Measurements from ENCODE around the gene BCAM. TPM values are rescaled to one million over a fixed set of nuclear protein-coding genes. Genes with fewer than 3 reads are reported as not detected.

Gene BCAM
- total and polyA plus RNA-seq, 2 experiments from 2014 or later = 34.7 to 77.1 TPM

- H3K4me1 ChIP-seq (ENCODE audit: insufficient read depth) = no peaks in the 10 kb centered on the region
- H3K9me2 ChIP-seq (replicated peaks; ENCODE audit: insufficient read depth) = no peaks in the 10 kb centered on the region
- H4K20me1 ChIP-seq (ENCODE audit: insufficient read depth, poor library complexity, severe bottlenecking) = no peaks in the 10 kb centered on the region
- no peak for TF ChIP-seq EZH2phosphoT487 (IDR thresholded peaks at IDR 0.05; ENCODE audit: low read depth, severe bottlenecking, unreplicated experiment)
- no peak for TF ChIP-seq EZH2 (IDR thresholded peaks at IDR 0.05; ENCODE audit: borderline replicate concordance)
- TF ChIP-seq CTCF (IDR thresholded peaks at IDR 0.05; ENCODE audit: poor library complexity) = no peak
- no peaks in the 10 kb centered on the region for H3K36me3 ChIP-seq (replicated peaks; ENCODE audit: insufficient read depth, low read depth)
- no peak for DNase-seq (ENCODE audit: low spot score)
- no peaks in the 10 kb centered on the region for H3K9me3 ChIP-seq (ENCODE audit: low read depth)
- H3K4me2 ChIP-seq = no peak overlapping the region
- no peak overlapping the region for H2AFZ ChIP-seq
- H3K4me3 ChIP-seq = no peak overlapping the region
- no peaks in the 10 kb centered on the region for H3K27me3 ChIP-seq
- no peaks in the 10 kb centered on the region for H3K79me2 ChIP-seq
- no peak overlapping the region for H3K27ac ChIP-seq
- 80% methylated on average over 2 of the region's 2 CpGs for WGBS (ENCODE audit: low lambda C conversion rate, missing lambda C conversion rate)
Measured at GRCh38 chr19:44839276-44839675, 30.4 kb downstream of the BCAM start.

GRCh38 chr19:44840811-44841210 lies 31.9 kb downstream of the BCAM start:
- no peak overlapping the region for H3K4me2 ChIP-seq
- no peaks in the 10 kb centered on the region for H3K79me2 ChIP-seq
- H3K9me2 ChIP-seq (replicated peaks; ENCODE audit: insufficient read depth) = no peaks in the 10 kb centered on the region
- H3K4me1 ChIP-seq (ENCODE audit: insufficient read depth) = no peaks in the 10 kb centered on the region
- H3K36me3 ChIP-seq (replicated peaks; ENCODE audit: insufficient read depth, low read depth) = no peaks in the 10 kb centered on the region
- no peaks in the 10 kb centered on the region for H3K9me3 ChIP-seq (ENCODE audit: low read depth)
- WGBS (ENCODE audit: low lambda C conversion rate, missing lambda C conversion rate) = 93% methylated on average over 7 of the region's 7 CpGs
- DNase-seq (ENCODE audit: low spot score) = no peak
- no peaks in the 10 kb centered on the region for H3K27me3 ChIP-seq
- H3K4me3 ChIP-seq = no peak overlapping the region
- no peak overlapping the region for H3K27ac ChIP-seq
- no peak overlapping the region for H2AFZ ChIP-seq
- TF ChIP-seq EZH2phosphoT487 (IDR thresholded peaks at IDR 0.05; ENCODE audit: low read depth, severe bottlenecking, unreplicated experiment) (no peak), EZH2 (IDR thresholded peaks at IDR 0.05; ENCODE audit: borderline replicate concordance) (no peak), CTCF (IDR thresholded peaks at IDR 0.05; ENCODE audit: poor library complexity) (no peak)
- H4K20me1 ChIP-seq (ENCODE audit: insufficient read depth, poor library complexity, severe bottlenecking) = no peaks in the 10 kb centered on the region

- Histone ChIP-seq H3K27ac (no peak overlapping the region), H4K20me1 (ENCODE audit: insufficient read depth, poor library complexity, severe bottlenecking) (no peaks in the 10 kb centered on the region), H3K36me3 (replicated peaks; ENCODE audit: insufficient read depth, low read depth) (no peaks in the 10 kb centered on the region), H3K4me3 (no peak overlapping the region), H3K4me2 (no peak overlapping the region), H2AFZ (no peak overlapping the region), H3K79me2 (peaks cover under 1% of the 10 kb centered on the region), H3K9me3 (ENCODE audit: low read depth) (no peaks in the 10 kb centered on the region), H3K4me1 (ENCODE audit: insufficient read depth) (no peaks in the 10 kb centered on the region), H3K27me3 (no peaks in the 10 kb centered on the region), H3K9me2 (replicated peaks; ENCODE audit: insufficient read depth) (no peaks in the 10 kb centered on the region)
- 94% methylated on average over 3 of the region's 3 CpGs for WGBS (ENCODE audit: low lambda C conversion rate, missing lambda C conversion rate)
- DNase-seq (ENCODE audit: low spot score) = no peak
- TF ChIP-seq CTCF (IDR thresholded peaks at IDR 0.05; ENCODE audit: poor library complexity) (no peak), EZH2 (IDR thresholded peaks at IDR 0.05; ENCODE audit: borderline replicate concordance) (no peak), EZH2phosphoT487 (IDR thresholded peaks at IDR 0.05; ENCODE audit: low read depth, severe bottlenecking, unreplicated experiment) (no peak)
Measured at GRCh38 chr19:44841231-44841630, 32.3 kb downstream of the BCAM start.

GRCh38 chr19:44845286-44845611 lies 36.3 kb downstream of the BCAM start:
- peak overlapping the region; percentile 74 for H3K27ac ChIP-seq
- 17% methylated on average over 12 of the region's 12 CpGs for WGBS (ENCODE audit: low lambda C conversion rate, missing lambda C conversion rate)
- H2AFZ ChIP-seq = peak overlapping the region; percentile 64
- peak overlapping the region; percentile 39 for H3K4me3 ChIP-seq
- H3K4me1 ChIP-seq (ENCODE audit: insufficient read depth) = peaks cover 17% of the 10 kb centered on the region
- no peak for DNase-seq (ENCODE audit: low spot score)
- H3K27me3 ChIP-seq = no peaks in the 10 kb centered on the region
- TF ChIP-seq EZH2 (IDR thresholded peaks at IDR 0.05; ENCODE audit: borderline replicate concordance) (no peak), EZH2phosphoT487 (IDR thresholded peaks at IDR 0.05; ENCODE audit: low read depth, severe bottlenecking, unreplicated experiment) (no peak), CTCF (IDR thresholded peaks at IDR 0.05; ENCODE audit: poor library complexity) (no peak)
- no peaks in the 10 kb centered on the region for H3K9me2 ChIP-seq (replicated peaks; ENCODE audit: insufficient read depth)
- H3K4me2 ChIP-seq = peak overlapping the region; percentile 80
- no peaks in the 10 kb centered on the region for H3K9me3 ChIP-seq (ENCODE audit: low read depth)
- H3K36me3 ChIP-seq (replicated peaks; ENCODE audit: insufficient read depth, low read depth) = no peaks in the 10 kb centered on the region
- peaks cover 36% of the 10 kb centered on the region for H3K79me2 ChIP-seq
- peaks cover 22% of the 10 kb centered on the region for H4K20me1 ChIP-seq (ENCODE audit: insufficient read depth, poor library complexity, severe bottlenecking)

Measured in hepatocyte (in vitro differentiated cells).